Cardiac muscle cell (in vitro differentiated cells and primary cell): ENCODE data around the gene CD70. TPM values are rescaled to one million over a fixed set of nuclear protein-coding genes. Genes with fewer than 3 reads are reported as not detected.
A peak's percentile ranks its signal among the peaks of the same experiment; 100 is the strongest.
"Not testable (repeated sequence)": the region's sequence is repeated elsewhere in the genome, so short reads cannot be mapped to it uniquely, and the experiment has no call there.

ENCODE experiments used
- DNase-seq, 2 donors: peaks; one replicate each; pipeline versions ENCODE4 v3.0.0 to v3.0.0-alpha.2; 2010 to 2017; ENCODE audit warnings: low read depth in 1 of 2, low spot score in 1 of 2
- H3K27ac ChIP-seq: fragments of 200-600 bp; sonication (generic); 2 replicates; pipeline ENCODE4 v1.5.1; 2016
- H3K27me3 ChIP-seq: fragments of 200-600 bp; sonication (generic); 2 replicates; pipeline ENCODE4 v1.6.0; 2016; ENCODE audit warnings: control low read depth
- H3K36me3 ChIP-seq: fragments of 200-600 bp; sonication (generic); 2 replicates; pipeline ENCODE4 v1.5.1; 2016; ENCODE audit warnings: control low read depth
- H3K4me1 ChIP-seq: fragments of 200-600 bp; sonication (generic); 2 replicates; pipeline ENCODE4 v1.8.1; 2017; ENCODE audit warnings: low read depth, mild to moderate bottlenecking, mixed run types
- H3K4me3 ChIP-seq: fragments of 200-600 bp; sonication (generic); 2 replicates; pipeline ENCODE4 v1.5.1; 2016; ENCODE audit warnings: mild to moderate bottlenecking
- H3K9me3 ChIP-seq: fragments of 200-600 bp; sonication (generic); 2 replicates; pipeline ENCODE4 v1.5.1; 2017; ENCODE audit warnings: low read depth, mild to moderate bottlenecking, control low read depth
- CTCF ChIP-seq: IDR thresholded peaks from 2 replicates; pipeline ENCODE4 v1.5.1; 2012; ENCODE audit warnings: low read depth, mild to moderate bottlenecking, low read length
- polyA plus RNA-seq: library from polyadenylated mRNA; unstranded; fragments of >200 nt; fragmentation: Nextera tagmentation; extraction: Ambion mirVana; gene quantifications from 2 replicates; pipeline ENCODE4 v1.2.1, GENCODE V29; 2016
- total RNA-seq: library from RNA; depleted of rRNA; stranded (reverse); fragments of >200 nt; gene quantifications from 2 replicates; pipeline ENCODE4 v1.2.3, GENCODE V29; 2016

CD70 gene
- total and polyA plus RNA-seq, 2 experiments from 2014 or later = not detected

- peak in 1 of 2 donors; percentile 59 for DNase-seq
- no peak for TF ChIP-seq CTCF
- Histone ChIP-seq H3K27ac (no peak overlapping the region), H3K27me3 (no peaks in the 10 kb centered on the region), H3K36me3 (no peaks in the 10 kb centered on the region), H3K9me3 (no peaks in the 10 kb centered on the region), H3K4me3 (no peak overlapping the region), H3K4me1 (no peaks in the 10 kb centered on the region)
These were observed 22.1 kb downstream of the CD70 start for GRCh38 chr19:6568816-6569215.

GRCh38 chr19:6568010-6568526 lies 22.9 kb downstream of the CD70 start:
- Histone ChIP-seq H3K4me1 (no peaks in the 10 kb centered on the region), H3K36me3 (no peaks in the 10 kb centered on the region), H3K9me3 (no peaks in the 10 kb centered on the region), H3K4me3 (no peak overlapping the region), H3K27ac (no peak overlapping the region), H3K27me3 (no peaks in the 10 kb centered on the region)
- no peak for TF ChIP-seq CTCF
- no peak for DNase-seq

- DNase-seq, H3K27ac ChIP-seq, H3K4me1 ChIP-seq, H3K36me3 ChIP-seq, H3K4me3 ChIP-seq, H3K27me3 ChIP-seq, H3K9me3 ChIP-seq: not testable (repeated sequence)
These were observed 24.2 kb downstream of the CD70 start for GRCh38 chr19:6566727-6567126.

GRCh38 chr19:6564393-6564792 lies 26.6 kb downstream of the CD70 start:
- no peaks in the 10 kb centered on the region for H3K9me3 ChIP-seq
- peak in 1 of 2 donors; percentile 20 for DNase-seq

GRCh38 chr19:6562437-6562836 lies 28.5 kb downstream of the CD70 start:
- H3K27me3 ChIP-seq, H3K36me3 ChIP-seq, H3K27ac ChIP-seq, H3K9me3 ChIP-seq, H3K4me1 ChIP-seq, DNase-seq, H3K4me3 ChIP-seq: not testable (repeated sequence)

More at GRCh38 chr19:6564393-6564792, 26.6 kb downstream of the CD70 start:
- Histone ChIP-seq H3K27me3 (no peaks in the 10 kb centered on the region), H3K4me1 (no peaks in the 10 kb centered on the region), H3K27ac (no peak overlapping the region), H3K36me3 (no peaks in the 10 kb centered on the region), H3K4me3 (no peak overlapping the region)
- TF ChIP-seq CTCF = no peak

GRCh38 chr19:6556480-6557195 lies 34.3 kb downstream of the CD70 start:
- TF ChIP-seq CTCF = no peak
- H3K27me3 ChIP-seq = no peaks in the 10 kb centered on the region
- no peaks in the 10 kb centered on the region for H3K36me3 ChIP-seq
- H3K4me1 ChIP-seq = no peaks in the 10 kb centered on the region
- H3K9me3 ChIP-seq = no peaks in the 10 kb centered on the region
- peak in 1 of 2 donors; percentile 64 for DNase-seq
- no peak overlapping the region for H3K27ac ChIP-seq
- H3K4me3 ChIP-seq = no peak overlapping the region
